Large intestine (tissue), 3 donors: ENCODE results near the gene CACNG8. TPM values are rescaled to one million over a fixed set of nuclear protein-coding genes. Genes with fewer than 3 reads are reported as not detected.

Source experiments
- DNase-seq, 2 donors: peaks; one replicate each; pipeline versions ENCODE4 v3.0.0 to v3.0.0-alpha.2; 2013
- H3K27ac ChIP-seq: one replicate; pipeline ENCODE4 v1.5.1; 2013; ENCODE audit warnings: low read length
- H3K27me3 ChIP-seq: 2 replicates; pipeline ENCODE4 v1.6.1; 2013; ENCODE audit warnings: low read length; ENCODE audit not compliant: control insufficient read depth, insufficient read depth
- H3K36me3 ChIP-seq: 2 replicates; pipeline ENCODE4 v1.6.1; 2013; ENCODE audit warnings: low read length; ENCODE audit not compliant: control insufficient read depth, insufficient read depth
- H3K4me1 ChIP-seq: one replicate; pipeline ENCODE4 v1.6.1; 2013; ENCODE audit warnings: low read length; ENCODE audit not compliant: control insufficient read depth, insufficient read depth
- H3K4me3 ChIP-seq: one replicate; pipeline ENCODE4 v1.5.1; 2013; ENCODE audit warnings: low read length
- H3K9me3 ChIP-seq: one replicate; pipeline ENCODE4 v1.6.1; 2013; ENCODE audit warnings: mild to moderate bottlenecking, low read depth, low read length, moderate library complexity; ENCODE audit not compliant: control insufficient read depth
- WGBS: methylation state at CpG from one replicate; pipeline ENCODE4 v1.1.5; 2013; ENCODE audit warnings: low lambda C conversion rate; ENCODE audit not compliant: insufficient coverage; 5-methylcytosine and 5-hydroxymethylcytosine counted together
- polyA plus RNA-seq: library from polyadenylated mRNA; unstranded; fragments of 120-200 nt; gene quantifications from one replicate; pipeline ENCODE4 v1.2.1, GENCODE V29; 2013

Gene CACNG8
- polyA plus RNA-seq, 1 donor, result 0.15 TPM

GRCh38 chr19:53980539-53981375 is 18.0 kb downstream of the CACNG8 start:
- Histone ChIP-seq H3K9me3 (peaks cover 22% of the 10 kb centered on the region), H3K4me1 (peaks cover 19% of the 10 kb centered on the region), H3K36me3 (no peaks in the 10 kb centered on the region), H3K4me3 (no peak overlapping the region), H3K27me3 (peaks cover 74% of the 10 kb centered on the region), H3K27ac (no peak overlapping the region)
- peak; percentile 77 to 87 for DNase-seq
- WGBS, result 3% methylated on average over 6 of the region's 20 CpGs

DNA sequence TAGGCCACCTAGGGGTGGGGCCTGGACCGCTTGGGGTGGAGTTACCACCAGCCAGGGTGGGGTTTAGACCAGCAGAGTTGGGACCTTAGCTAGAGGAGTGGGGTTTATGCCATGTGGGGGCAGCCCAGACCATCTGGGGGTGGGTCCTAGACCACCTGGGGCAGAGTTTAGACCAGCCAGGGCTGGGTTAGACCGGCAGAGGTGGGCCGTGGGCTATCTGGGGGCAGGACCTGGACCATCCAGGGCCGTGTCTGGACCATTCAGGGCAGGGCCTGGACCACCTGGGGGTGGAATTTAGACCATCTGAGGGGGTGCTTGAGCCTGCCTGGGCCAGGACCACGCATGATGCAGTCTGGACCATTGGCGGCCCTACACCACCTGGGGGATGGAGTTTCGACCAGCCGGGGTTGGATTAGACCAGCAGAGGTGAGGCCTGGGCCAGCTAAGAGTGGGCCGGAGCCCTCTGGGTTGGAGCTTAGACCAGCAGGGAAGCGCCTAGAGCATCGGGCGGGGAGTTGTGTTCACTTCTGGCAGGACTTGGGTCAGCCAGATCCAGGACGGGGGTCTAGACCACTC is 18.7 kb downstream of the CACNG8 start:
- Histone ChIP-seq H3K4me3 (no peak overlapping the region), H3K36me3 (no peaks in the 10 kb centered on the region), H3K27ac (no peak overlapping the region), H3K9me3 (peaks cover 22% of the 10 kb centered on the region), H3K27me3 (peaks cover 74% of the 10 kb centered on the region), H3K4me1 (peaks cover 19% of the 10 kb centered on the region)
- no peak for DNase-seq
- WGBS, result no CpG with 5 or more reads among the region's 13 CpGs

DNA sequence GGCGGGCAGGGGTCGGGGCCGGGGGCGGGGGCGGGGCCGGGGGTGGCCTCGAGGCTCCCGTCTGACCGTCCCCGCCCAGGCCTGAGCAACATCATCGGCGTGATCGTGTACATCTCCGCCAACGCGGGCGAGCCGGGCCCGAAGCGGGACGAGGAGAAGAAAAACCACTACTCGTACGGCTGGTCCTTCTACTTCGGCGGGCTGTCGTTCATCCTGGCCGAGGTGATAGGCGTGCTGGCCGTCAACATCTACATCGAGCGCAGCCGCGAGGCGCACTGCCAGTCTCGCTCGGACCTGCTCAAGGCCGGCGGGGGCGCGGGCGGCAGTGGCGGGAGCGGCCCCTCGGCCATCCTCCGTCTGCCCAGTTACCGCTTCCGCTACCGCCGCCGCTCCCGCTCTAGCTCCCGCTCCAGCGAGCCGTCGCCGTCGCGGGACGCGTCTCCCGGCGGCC is 19.3 kb downstream of the CACNG8 start:
- WGBS, result no CpG with 5 or more reads among the region's 62 CpGs
- Histone ChIP-seq H3K36me3 (no peaks in the 10 kb centered on the region), H3K27me3 (peaks cover 72% of the 10 kb centered on the region), H3K9me3 (peaks cover 22% of the 10 kb centered on the region), H3K4me3 (no peak overlapping the region), H3K27ac (no peak overlapping the region), H3K4me1 (peaks cover 19% of the 10 kb centered on the region)
- peak in 1 of 2 donors; percentile 39 for DNase-seq

DNA sequence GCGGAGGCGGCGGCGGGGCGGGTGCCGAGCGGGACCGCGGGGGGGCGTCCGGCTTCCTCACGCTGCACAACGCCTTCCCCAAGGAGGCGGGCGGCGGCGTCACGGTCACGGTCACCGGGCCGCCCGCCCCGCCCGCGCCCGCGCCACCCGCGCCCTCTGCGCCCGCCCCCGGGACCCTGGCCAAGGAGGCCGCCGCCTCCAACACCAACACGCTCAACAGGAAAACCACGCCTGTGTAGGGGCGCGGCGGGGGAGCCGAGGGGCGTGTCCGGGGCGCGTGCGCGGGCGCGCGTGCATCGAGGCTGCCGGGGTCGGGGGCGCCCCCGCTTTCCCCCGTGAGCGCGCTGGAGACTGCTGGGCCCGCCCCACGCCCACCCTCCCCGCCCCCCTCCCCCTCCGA is 19.9 kb downstream of the CACNG8 start:
- Histone ChIP-seq H3K27me3 (peaks cover 68% of the 10 kb centered on the region), H3K4me3 (no peak overlapping the region), H3K4me1 (peaks cover 18% of the 10 kb centered on the region), H3K36me3 (no peaks in the 10 kb centered on the region), H3K9me3 (peaks cover 22% of the 10 kb centered on the region), H3K27ac (no peak overlapping the region)
- peak in 1 of 2 donors; percentile 45 for DNase-seq
- WGBS, result no CpG with 5 or more reads among the region's 61 CpGs

DNA sequence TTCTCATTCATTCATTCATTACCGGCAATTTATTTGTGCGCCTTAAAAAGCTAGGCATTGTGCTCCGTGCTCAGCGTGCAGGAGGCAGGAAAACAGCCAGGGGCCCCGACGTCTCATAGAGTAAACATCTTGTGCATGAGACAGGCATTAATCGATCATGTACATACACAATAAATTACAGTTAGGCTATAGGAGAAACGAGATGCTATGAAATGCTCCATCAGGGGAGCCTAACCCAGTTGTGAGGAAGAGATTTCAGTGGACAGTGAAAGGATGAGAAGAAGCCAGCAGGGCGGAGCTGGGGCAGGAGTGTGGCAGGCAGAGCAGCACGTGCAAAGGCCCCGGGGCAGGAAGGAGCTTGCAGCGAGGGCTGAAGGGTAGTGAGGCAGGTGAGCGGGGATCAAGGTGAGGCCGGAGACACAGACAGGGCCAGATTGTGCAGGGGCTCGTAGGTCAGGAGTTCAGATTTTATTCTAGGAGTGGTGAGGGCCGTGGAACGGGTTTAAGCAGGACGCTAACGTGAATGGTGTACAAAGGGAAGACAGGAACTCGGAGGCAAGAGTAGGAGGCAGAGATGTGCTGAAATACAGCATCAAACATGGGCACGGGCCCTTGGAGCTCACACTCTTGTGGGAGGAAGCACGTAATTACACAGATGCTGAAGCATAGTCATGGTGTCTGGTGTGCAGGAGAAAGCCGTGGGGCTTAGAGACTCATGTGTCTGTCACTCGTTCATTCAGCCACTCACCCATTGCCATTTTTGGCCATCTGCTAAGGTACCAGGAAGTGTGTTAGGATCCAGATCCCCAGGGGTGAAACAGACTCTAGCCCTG is 20.9 kb downstream of the CACNG8 start:
- DNase-seq, result no peak
- no peak overlapping the region for H3K4me3 ChIP-seq
- no peak overlapping the region for H3K27ac ChIP-seq
- peaks cover 10% of the 10 kb centered on the region for H3K4me1 ChIP-seq
- H3K27me3 ChIP-seq, result peaks cover 60% of the 10 kb centered on the region
- H3K9me3 ChIP-seq, result peaks cover 17% of the 10 kb centered on the region
- 93% methylated on average over 3 of the region's 24 CpGs for WGBS
- H3K36me3 ChIP-seq, result no peaks in the 10 kb centered on the region

- H3K4me1 ChIP-seq, result peaks cover 6% of the 10 kb centered on the region
- peaks cover 50% of the 10 kb centered on the region for H3K27me3 ChIP-seq
- H3K36me3 ChIP-seq, result no peaks in the 10 kb centered on the region
- WGBS, result 14% methylated on average over 1 of the region's 6 CpGs
- no peak overlapping the region for H3K4me3 ChIP-seq
- peaks cover 9% of the 10 kb centered on the region for H3K9me3 ChIP-seq
- H3K27ac ChIP-seq, result no peak overlapping the region
- no peak for DNase-seq
Measured at GRCh38 chr19:53985863-53986262, 23.1 kb downstream of the CACNG8 start.

DNA sequence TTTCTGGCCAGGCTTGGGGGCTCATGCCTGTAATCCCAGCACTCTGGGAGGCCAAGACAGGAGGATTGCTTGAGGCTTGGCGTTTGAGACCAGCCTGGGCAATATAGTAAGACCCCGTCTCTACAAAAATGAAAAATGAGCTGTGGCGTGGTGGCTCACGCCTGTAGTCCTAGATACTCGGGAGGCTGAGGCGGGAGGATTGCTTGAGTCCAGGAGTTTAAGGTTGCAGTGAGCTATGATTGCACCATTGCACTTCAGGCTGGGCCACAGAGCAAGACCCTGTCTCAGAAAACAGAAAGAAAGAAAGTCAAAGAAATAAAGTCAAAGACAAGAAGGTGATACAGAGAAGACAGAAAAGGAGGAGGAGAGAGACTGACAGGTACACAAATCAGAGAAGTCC is 26.2 kb downstream of the CACNG8 start:
- WGBS, result no CpG with 5 or more reads among the region's 6 CpGs
- Histone ChIP-seq H3K4me3 (no peak overlapping the region), H3K27ac (no peak overlapping the region), H3K9me3 (peaks cover 3% of the 10 kb centered on the region), H3K4me1 (no peaks in the 10 kb centered on the region), H3K27me3 (peaks cover 56% of the 10 kb centered on the region), H3K36me3 (no peaks in the 10 kb centered on the region)
- no peak for DNase-seq

GRCh38 chr19:53989600-53990533 is 27.1 kb downstream of the CACNG8 start:
- H3K4me1 ChIP-seq, result no peaks in the 10 kb centered on the region
- no CpG with 5 or more reads among the region's 22 CpGs for WGBS
- H3K27ac ChIP-seq, result no peak overlapping the region
- no peak for DNase-seq
- H3K36me3 ChIP-seq, result no peaks in the 10 kb centered on the region
- peaks cover 56% of the 10 kb centered on the region for H3K27me3 ChIP-seq
- H3K9me3 ChIP-seq, result peaks cover 3% of the 10 kb centered on the region
- H3K4me3 ChIP-seq, result no peak overlapping the region

- DNase-seq, result no peak
Measured at GRCh38 chr19:53991224-53992113, 28.7 kb downstream of the CACNG8 start, which contains the start of gene CACNG6. CACNG6 (plus strand) TSS chr19:53991637; CDS start chr19:53992878, 1,241 bp downstream.

More at GRCh38 chr19:53991224-53992113, 28.7 kb downstream of the CACNG8 start, which contains the start of gene CACNG6:
- Histone ChIP-seq H3K4me1 (no peaks in the 10 kb centered on the region), H3K9me3 (peaks cover 3% of the 10 kb centered on the region), H3K27me3 (peaks cover 56% of the 10 kb centered on the region), H3K4me3 (no peak within 1 kb of the TSS), H3K27ac (no peak within 1 kb of the TSS), H3K36me3 (no peaks in the 10 kb centered on the region)
- no CpG with 5 or more reads among the region's 66 CpGs for WGBS
